KBM-7 (cell line): ENCODE results near the gene AMBP.

Experiments used
- DNase-seq: peaks from one replicate; pipeline ENCODE4 v3.0.0-alpha.2; 2015
- in situ Hi-C: fragments of 300-500 bp; cut with MboI; formaldehyde crosslinking; loops from 2 replicates; pipeline ENCODE4 v1.14.3; 2020; ENCODE audit warnings: low sequenced_read_pairs, low pct_unique_long_range_greater_than_20kb, mixed read lengths

The AMBP gene

DNA sequence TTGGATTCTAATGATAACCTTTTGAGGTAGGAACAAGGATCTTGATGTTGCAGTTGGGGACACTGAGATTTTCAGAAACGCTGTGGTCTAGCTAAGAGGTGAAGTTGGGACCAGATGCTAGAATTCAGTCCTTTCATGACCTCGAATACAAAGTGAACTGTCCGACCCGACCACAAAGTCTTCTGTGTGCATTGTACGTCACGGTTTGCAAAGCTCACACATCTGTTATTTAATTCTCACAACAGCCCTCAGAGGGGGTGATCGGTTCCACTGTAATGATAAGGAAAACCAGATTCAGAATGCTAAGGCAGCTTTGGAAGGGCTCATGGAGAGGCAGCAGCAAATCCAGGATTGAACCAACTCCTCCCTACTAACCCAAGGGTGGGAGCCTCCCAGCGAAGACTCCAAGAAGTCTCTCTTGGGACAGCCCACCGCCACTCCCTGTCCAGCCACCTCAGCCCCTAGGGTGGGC lies 37.6 kb upstream of the AMBP start:
- DNase-seq = no peak
- in situ Hi-C loops = no loop called here

DNA sequence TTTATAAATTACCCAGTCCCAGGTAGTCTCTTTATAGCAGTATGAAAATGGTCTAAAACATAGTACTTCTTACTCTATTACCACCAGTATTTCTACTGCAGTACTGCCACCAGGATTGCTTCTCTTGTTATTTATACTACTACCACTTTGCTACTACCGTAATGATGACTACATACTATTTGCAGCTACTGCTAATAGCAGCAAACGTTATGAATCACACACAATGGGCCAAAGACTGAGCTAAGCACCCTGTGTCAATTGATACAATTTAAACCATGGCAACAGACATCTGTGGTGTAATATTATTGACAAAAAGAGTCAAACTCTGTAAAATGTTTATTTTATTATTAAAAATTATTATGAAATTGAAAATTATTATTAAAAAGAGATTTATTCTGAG lies 36.3 kb upstream of the AMBP start:
- DNase-seq = no peak
- in situ Hi-C loops = no loop called here

DNA sequence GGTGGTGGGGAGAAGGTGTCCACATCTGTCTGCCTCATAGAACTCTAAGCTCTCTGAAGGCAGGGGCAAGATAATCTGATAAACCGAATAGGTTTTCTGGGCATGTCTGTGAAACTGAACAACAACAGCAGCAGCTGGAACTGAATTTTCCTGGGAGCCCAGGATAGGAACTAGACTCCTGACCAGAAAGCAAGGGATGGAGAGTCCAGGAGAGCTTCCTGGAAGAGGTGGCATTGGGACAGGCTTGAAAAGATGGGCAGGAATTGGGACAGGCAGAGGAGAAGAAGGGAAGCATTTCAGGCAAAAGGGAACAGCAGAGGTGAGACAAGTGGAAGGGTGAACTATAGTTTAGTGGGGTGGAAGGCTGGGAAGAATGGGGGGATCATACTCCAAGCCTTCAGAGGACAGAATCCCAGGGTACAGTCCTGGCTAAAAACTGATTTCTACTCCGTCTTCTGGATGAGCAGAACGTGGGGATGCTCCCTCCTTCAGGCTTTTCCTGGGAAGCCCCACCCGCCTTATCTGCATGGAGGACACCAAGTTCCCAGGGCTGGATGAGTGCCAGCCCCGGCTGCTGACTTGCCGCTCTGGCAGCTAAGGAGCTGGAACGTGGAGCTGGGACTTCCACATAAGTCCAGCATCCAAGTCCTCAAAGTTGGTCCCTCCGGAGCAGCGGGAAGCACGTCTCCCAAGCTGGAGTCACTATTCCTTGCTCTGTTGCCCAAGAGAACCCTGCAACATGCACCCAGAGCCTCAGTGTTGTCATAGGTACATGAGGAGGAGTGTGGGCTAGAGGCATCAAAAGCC lies 34.9 kb upstream of the AMBP start:
- in situ Hi-C loops = no loop called here
- no peak for DNase-seq

DNA sequence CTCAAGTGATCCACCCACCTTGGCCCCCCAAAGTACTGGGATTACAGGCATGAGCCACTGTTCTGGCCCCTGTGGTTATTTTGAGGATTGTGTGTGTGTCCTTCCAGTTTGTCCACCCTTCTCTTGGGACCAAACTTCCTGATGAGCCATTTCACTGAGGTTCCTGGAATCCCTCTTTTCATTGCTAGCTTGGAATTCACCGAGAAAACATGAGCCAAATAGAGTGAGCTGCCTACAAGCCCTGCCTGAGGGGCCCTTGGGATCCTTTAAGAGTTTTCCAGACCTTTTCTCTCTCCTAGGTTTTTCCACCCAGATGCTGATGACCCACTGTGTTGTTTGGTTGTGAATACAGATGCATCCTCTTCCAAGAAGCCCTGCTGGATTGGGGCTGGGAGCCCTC lies 34.2 kb upstream of the AMBP start:
- in situ Hi-C loops = no loop called here
- no peak for DNase-seq

DNA sequence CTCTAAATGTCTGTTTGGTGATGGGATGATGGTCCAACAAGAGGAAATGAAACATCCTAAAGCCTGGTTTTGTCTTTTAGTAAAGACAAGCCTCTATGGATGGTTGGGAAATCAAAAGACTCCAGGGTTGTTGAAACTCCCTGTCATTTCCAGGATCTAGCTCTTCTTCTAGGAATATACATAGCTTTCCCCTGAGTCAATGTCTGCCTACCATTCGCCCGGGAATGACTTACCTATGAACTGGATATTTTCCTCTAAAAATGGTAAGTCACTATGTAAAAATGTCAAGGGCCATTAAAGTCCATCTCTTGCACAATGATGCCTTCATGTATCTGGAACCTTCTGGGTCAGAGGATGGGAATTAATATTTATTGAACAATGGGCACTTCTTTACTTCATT lies 32.1 kb upstream of the AMBP start:
- in situ Hi-C loops = no loop called here
- no peak for DNase-seq

DNA sequence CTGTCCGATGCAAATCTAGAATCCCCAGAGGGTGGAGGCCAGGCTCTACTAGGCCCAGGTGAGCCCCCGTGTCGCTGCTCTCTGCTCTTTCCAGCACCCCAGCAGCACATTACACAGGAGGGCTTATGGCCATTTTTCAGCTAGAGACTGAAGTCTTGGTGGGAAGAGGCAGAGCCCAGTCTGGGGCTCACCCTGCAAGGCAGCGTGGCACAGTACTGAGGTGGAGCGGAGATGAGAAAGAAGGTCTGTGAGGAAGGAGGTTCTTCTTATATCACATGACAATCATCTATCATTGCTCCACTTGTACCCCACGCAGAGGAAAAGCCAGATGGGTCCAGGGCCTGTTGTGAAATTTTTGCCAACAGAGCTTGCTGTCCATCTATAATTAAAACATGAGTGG lies 31.0 kb upstream of the AMBP start:
- in situ Hi-C loops = no loop called here
- no peak for DNase-seq

DNA sequence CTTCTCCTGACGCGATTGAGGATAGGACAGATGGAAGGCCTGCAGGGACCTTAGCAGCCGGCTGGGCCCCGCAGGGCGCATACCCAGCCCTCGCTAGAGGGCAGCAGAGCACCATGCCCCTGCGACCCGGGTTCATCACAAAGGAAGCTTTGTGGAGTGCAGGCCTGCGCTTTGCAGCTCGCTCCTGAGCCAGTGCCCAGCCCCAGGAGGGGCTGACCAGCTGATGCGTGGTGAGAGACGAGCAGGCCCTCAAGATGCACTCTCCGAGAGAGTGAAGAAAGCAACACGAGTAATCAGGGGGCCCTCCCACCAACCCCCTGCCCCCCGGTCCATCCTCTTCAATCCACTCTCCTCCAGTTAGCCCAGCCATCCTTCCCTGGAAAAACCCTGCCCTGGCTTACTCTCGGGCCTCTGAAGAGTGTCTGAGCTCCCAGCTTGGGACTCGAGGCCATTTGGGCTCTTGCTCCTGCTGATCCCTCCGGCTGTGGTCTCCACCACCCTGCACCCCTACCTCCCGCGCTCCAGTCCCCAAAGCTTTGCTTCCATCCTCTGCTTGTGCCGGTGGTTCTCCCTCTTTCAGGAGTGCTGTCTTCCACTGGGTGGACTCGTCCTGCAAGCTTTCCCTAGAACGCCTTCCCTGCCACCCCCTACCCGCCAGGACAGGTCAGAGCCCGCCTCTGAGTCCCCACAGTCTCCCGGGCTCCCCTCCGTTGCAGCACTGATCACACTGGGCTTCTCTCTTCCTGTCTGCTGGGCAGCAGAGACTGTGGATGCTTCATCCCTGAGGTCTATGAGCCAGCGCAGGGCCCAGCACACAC lies 30.1 kb upstream of the AMBP start:
- peak; percentile 72 for DNase-seq
- in situ Hi-C loops = no loop called here

DNA sequence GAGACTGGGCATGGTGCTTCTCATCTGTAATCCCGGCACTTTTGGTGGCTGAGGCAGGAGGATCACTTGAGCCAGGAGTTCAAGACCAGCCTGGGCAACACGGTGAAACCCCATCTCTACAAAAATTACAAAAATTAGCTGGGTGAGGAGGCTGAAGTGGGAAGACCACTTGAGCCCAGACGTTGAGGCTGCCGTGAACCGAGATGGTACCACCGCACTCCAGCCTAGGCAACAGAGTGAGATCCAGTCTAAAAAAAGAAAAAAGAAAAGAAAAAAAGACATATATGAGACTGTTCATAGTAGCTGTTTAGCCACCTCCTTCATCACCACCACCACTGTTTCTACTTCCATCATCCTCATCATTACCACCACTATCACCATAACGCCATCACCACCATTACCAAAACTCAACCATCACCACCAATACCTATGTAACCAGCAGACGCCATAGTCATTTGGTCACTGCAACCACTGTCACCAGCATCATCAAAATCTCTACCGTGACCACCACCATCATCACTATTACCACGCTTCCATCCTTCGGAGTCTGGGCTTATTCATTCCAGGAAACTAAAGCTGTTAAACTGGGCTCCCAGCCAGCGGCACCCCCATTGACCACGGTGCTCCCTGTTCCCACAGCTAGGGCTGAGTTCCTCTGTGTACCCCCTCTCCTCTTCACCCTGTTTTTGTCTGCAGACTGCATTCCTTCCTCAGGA lies 29.3 kb upstream of the AMBP start:
- in situ Hi-C loops = no loop called here

DNA sequence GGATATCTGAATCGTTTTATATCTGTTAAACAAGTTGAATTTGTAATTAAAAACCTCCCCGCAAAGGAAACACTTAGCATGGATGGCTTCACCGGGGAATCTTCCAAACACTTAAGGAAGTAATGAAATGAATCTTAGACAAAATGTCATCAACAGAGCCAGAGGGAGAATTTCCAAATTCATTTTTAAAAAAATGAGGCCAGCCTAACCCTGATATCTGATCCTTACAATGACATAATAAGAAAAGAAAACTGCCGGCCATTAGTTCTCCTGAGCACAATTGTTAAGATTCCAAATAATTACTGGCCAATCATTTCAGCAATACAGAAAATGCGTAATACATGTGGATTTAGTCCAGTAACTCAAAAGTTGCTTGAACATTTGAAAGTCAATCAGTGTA lies 27.1 kb upstream of the AMBP start:
- in situ Hi-C loops = no loop called here
- DNase-seq = no peak

More for the DNA sequence above, 29.3 kb upstream of the AMBP start:
- no peak for DNase-seq

DNA sequence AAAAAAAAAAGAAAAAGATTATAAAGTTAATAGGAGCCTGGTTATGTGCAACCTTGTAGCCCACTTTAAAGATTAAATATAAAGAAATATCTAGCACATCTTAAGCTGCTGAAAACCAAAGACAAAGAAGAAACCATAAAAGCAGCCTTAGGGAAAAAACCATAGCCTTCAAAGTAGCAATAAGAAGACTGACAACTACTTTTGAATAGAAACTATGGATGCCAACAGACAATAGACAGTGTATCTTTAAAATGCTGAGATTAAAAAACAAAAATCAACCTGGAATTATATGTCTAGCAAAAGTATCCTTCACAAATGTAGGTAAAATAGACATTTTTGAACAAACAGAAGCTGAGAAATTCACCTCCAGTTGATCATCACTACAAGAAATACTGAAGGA lies 24.4 kb upstream of the AMBP start:
- in situ Hi-C loops = no loop called here
- DNase-seq = no peak

DNA sequence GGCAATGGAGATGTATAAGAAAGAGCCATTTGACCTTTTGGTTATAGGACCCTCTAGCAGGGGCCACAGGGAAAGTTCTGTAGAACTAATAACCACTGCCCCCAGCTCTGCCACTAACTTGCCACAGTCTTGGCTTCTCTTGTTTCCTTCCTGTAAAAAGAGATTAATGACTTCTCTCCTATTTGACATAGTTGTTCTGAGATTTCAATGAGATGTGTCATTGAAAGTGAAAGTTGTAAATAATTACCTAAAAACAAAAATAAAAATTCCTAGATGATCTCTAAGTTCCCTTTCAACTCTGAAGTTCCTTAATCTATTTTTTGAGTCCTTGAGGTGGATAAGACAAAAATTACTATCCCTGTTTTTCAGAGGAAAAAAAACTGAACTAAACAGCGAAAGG lies 22.4 kb upstream of the AMBP start:
- in situ Hi-C loops = no loop called here
- no peak for DNase-seq

DNA sequence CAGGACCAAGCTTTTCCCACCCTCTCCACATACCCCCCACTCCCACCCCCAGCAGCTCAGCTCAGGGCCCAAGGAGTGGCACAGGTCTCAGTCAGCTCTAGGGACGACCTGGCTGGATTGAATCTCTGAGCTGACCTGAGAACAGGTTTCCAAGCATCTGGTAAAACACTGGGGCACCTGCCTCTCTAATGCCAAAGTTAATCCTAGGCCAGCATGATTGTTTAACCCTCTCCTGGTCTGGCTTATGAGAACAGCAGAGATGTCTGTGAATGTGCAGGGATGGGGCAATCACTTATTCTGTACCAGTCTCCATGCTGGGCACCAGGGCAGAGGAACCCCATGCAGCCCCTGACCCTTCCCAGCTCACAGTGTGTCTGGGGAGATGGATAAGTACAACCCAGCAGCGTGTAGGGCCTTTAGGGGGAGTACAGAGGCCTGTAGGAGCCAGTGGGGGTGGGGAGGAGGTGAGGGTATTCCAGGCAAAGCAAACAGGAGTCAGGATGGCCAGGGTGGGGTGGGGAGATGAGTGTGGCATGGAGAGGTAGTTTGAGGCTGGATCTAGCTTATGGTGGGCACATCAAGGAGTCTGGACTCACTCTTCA lies 21.7 kb upstream of the AMBP start:
- in situ Hi-C loops = no loop called here
- DNase-seq = no peak

DNA sequence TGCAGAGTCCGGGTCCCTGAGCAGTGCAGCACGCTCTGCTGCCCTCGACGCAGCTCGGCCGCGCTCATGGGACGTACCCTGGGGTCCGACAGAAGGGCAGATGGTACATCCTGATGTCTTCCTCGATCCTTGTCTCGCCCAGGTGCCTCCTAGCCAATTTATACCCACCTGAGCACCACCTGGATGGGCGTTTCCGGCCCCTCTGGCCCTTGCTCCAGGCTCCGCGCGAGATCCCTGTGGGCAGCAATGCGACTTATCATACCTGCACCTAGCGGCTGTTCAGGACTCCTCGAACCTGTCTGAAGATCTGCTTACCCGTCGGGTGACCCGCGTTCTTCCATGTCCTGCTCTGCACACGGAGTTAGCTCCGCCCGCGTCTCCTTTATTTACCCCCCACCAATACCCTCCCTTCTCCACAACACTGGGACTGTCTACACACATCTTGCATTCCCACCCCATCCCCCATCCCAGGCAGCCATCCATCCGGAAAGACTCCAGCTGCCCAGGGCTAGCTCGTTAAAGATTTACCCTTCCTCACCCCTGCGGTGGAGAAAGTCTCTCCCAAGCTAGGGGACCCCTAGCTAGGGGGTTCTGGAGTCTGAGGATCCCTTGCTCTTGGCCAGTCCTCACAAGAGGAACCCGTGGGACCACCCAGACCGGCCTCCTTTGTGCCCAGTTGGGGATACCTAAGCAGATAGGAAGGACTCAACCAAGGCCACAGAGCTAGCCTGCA lies 21.0 kb upstream of the AMBP start, which contains the start of gene KIF12:
Gene KIF12, minus strand, starts transcription at position 357 of the 733 bp plus-strand sequence. Its CDS starts 16 bp downstream, at position 341.
- in situ Hi-C loops = no loop called here
- DNase-seq = no peak

DNA sequence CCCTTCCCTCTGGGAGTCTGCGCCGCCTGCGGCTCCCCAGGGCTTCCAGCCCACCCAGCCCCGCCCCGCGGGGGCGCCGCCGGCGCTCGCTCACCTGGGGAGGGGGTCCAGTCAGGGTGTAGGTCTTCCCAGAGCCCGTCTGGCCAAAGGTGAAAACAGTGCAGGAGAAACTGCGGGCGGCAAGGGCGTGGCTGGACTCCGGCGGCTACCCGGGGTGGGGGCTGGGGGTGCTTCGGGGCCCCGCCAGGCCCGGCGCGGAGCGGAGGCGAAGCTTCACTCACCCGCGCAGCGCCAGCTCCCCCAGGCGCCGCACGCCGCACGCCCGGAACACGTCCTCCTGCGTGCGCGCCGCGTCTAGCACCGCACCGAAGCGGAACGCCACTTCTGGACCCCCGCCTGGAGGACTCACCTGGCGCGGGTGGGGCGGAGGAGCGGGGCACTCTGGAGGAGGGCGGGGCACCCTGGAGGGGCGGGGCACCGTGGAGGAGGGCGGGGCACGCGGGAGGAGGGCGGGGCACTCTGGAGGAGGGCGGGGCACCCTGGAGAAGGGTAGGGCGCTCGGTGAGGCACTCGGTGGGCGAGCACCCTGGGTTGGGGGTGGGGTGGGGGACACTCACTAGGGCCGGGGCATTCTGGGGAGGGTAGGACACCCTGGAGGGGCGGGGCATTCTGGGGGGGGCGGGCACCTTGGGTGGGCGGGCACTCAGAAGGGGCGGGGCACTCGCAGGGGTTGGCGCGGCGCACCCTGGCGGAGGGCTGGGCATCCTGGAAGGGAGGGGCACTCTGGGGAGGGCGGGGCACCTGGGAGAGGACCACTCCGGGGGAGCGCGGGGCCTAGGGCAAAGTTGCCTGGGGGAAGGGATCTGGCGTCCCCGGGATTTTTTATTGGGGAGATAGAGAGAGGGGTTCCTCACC lies 20.2 kb upstream of the AMBP start:
- peak; percentile 29 for DNase-seq
- in situ Hi-C loops = no loop called here

DNA sequence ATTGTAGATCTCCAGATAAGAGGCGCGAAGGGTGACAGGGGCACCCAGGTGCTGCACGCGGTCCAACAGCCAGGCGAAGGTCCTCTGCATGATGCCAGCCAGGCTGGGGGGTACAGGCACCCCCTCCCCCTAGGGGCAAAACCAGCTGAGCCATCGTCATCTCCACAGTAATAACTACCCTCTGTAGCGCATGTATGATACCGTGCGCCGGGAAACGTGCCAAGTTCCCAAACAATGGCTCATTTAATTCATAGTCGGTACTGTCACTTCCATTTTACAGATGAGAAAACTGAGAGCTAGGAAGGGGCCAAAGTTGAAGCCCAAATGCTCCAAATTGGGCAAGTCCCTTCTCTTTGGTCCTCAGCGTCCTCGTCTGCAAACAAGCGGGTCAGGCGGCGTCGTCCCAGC lies 19.5 kb upstream of the AMBP start:
- in situ Hi-C loops = no loop called here
- DNase-seq = no peak

DNA sequence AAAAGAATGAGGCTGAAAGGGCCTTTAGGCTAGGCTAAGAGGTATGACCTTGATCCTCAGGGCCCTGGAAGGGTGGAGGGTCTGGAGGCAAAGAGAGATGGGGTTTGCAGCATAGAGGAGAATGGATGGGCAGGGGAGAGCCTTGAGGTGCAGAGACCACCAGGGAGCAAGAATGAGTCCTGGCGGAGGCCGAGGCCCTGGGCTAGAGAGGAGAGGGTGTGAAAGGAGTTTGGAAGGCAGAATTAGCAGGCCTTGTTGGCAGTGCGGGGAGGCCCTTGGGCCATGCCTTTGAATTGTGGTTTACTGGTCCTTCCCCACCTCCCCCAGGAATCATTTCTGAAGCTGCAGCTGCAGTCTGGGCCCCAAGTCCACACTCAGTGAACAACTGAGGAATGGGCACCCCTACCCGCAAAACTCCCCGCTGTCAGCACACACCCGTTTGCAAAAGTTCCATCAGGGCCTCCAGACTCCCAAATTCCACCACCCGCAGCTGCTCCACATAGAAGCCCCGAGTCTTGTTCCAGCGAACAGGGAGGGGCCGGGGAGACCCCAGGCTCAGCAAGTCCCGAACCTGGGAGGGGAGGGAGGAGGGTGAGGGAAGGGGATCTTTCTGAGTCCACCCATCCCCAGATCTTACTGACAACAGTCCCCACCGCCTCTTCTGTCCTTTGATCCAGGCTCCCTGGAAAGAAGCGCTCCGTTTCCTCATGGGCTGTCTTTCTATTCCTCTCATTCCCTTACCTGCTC lies 18.9 kb upstream of the AMBP start:
- in situ Hi-C loops = no loop called here
- DNase-seq = no peak

DNA sequence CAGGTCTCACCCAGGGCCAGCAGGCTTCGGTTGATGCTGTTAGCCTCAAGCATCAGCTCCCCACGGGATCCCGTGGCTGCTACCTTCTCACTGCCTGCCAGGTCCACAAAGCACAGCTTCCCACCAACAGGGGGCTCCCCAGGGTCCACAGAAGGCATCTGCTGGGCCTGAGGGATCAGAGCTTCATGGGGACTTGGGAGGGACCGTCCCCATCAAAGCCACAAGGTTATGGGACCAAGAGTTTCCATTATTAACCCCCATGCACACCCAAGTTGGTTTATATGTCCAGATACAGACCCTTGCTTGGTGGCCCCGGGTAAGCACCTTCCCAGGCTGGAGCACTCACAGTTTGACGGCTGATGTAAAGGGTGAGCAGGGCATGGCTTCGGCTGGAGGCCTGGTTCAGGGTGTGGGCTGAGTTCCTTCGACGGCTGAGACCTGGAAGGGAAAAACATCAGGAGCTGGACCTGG lies 18.0 kb upstream of the AMBP start:
- in situ Hi-C loops = no loop called here
- DNase-seq = no peak
